ENCODE measurements around the gene ASCC1.

DNA sequence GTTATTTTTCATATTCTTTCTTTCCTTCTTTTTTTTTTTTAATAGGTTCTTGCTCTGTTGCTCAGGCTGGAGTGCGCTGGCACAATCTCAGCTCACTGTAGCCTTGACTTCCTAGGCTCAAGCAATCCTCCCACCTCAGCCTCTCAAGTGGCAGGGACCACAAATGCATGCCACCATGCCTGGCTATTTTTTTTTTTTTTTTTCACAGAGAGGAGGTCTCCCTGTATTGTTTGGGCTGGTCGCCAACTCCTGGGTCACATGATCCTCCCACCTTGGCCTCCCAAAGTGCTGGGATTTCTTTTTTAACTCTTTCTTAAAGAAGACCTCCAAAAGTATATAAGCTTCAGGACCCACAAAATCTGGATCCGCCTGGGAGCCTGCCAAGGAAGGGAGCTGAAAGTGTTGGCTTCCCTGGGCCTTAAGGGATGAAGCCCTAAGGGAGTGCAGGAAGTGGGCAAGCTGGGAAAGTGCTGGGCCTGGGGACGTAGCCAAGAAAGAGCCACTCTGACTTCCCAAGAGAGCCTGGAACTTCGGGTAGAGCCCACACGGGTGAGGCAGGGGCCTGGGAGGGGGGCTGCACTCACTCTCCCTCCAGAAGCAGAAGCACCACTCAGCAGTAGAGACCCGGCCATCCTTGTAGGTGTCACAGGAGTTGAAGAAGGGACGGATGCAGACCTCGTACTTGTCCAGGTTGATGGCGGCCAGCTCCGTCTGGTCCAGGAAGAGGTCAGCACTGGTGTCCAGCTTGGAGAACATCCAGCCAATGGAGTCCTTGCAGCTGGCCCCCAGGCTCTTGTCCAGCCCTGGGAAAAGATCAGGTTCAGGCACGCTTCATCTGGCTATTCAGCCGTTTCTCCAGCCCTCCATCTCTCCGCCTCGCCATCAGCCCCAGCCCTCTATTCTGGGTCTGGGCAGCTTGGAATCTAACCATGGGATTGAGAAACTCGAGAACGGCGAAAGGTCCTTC lies 149.5 kb downstream of the ASCC1 start:
- TF ChIP-seq, protein P1, sequence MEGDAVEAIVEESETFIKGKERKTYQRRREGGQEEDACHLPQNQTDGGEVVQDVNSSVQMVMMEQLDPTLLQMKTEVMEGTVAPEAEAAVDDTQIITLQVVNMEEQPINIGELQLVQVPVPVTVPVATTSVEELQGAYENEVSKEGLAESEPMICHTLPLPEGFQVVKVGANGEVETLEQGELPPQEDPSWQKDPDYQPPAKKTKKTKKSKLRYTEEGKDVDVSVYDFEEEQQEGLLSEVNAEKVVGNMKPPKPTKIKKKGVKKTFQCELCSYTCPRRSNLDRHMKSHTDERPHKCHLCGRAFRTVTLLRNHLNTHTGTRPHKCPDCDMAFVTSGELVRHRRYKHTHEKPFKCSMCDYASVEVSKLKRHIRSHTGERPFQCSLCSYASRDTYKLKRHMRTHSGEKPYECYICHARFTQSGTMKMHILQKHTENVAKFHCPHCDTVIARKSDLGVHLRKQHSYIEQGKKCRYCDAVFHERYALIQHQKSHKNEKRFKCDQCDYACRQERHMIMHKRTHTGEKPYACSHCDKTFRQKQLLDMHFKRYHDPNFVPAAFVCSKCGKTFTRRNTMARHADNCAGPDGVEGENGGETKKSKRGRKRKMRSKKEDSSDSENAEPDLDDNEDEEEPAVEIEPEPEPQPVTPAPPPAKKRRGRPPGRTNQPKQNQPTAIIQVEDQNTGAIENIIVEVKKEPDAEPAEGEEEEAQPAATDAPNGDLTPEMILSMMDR (IDR thresholded peaks at IDR 0.05) = no peak
- TF ChIP-seq POLR2AphosphoS5 (IDR thresholded peaks at IDR 0.05; ENCODE audit: insufficient read depth in 1 of 2, low read depth in 1 of 2) = no peak
- no peak for TF ChIP-seq POLR2A (IDR thresholded peaks at IDR 0.05)
